Osteoblast (primary cell): Measurements from ENCODE around the gene NUDT3. TPM values are rescaled to one million over a fixed set of nuclear protein-coding genes. Genes with fewer than 3 reads are reported as not detected.

Experiments used
- DNase-seq: peaks from one replicate; pipeline ENCODE4 v3.0.0; 2011; ENCODE audit warnings: low spot score, mixed read lengths; ENCODE audit not compliant: insufficient read length; ENCODE audit errors: missing footprints
- H2AFZ ChIP-seq: 2 replicates; pipeline ENCODE4 v1.6.0; 2011; ENCODE audit warnings: mild to moderate bottlenecking, low read length
- H3K27ac ChIP-seq: 2 replicates; pipeline ENCODE4 v1.5.1; 2011; ENCODE audit warnings: mild to moderate bottlenecking, low read depth, low read length, moderate library complexity
- H3K27me3 ChIP-seq: 2 replicates; pipeline ENCODE4 v1.6.0; 2012; ENCODE audit warnings: mild to moderate bottlenecking, control low read depth, inconsistent platforms, low read length, moderate library complexity; ENCODE audit not compliant: insufficient read depth
- H3K36me3 ChIP-seq: 2 replicates; pipeline ENCODE4 v1.5.1; 2011; ENCODE audit warnings: mild to moderate bottlenecking, low read length, control low read depth, moderate library complexity; ENCODE audit not compliant: insufficient read depth
- H3K4me1 ChIP-seq: 2 replicates; pipeline ENCODE4 v1.5.1; 2011; ENCODE audit warnings: mild to moderate bottlenecking, low read length, control low read depth, moderate library complexity; ENCODE audit not compliant: insufficient read depth
- H3K4me2 ChIP-seq: 2 replicates; pipeline ENCODE4 v1.6.0; 2011; ENCODE audit warnings: mild to moderate bottlenecking, low read length; ENCODE audit not compliant: insufficient read depth
- H3K4me3 ChIP-seq: fragments of 200-600 bp; sonication (generic); 3 replicates; pipeline ENCODE4 v1.5.1; 2012; ENCODE audit warnings: mild to moderate bottlenecking, low read length, inconsistent platforms; ENCODE audit not compliant: insufficient read depth
- H3K79me2 ChIP-seq: 2 replicates; pipeline ENCODE4 v1.6.0; 2012; ENCODE audit warnings: mild to moderate bottlenecking, low read length, control low read depth, inconsistent platforms; ENCODE audit not compliant: insufficient read depth
- H3K9me3 ChIP-seq: 2 replicates; pipeline ENCODE4 v1.5.1; 2011; ENCODE audit warnings: low read depth, low read length, control low read depth
- H4K20me1 ChIP-seq: 2 replicates; pipeline ENCODE4 v1.6.0; 2012; ENCODE audit warnings: mild to moderate bottlenecking, low read length, control low read depth; ENCODE audit not compliant: insufficient read depth
- CTCF ChIP-seq: IDR thresholded peaks from 2 replicates; pipeline ENCODE4 v1.5.1; 2011; ENCODE audit warnings: mild to moderate bottlenecking, low read depth, low read length, moderate library complexity; ENCODE audit errors: extremely low read depth
- total RNA-seq: library from RNA; depleted of rRNA; stranded (reverse); fragments of >200 nt; gene quantifications from 2 replicates; pipeline ENCODE4 v1.2.3, GENCODE V29; 2012

Gene NUDT3
- total RNA-seq, 1 donor: 37.6 TPM

- Histone ChIP-seq H3K27ac (peak overlapping the region; percentile 84), H3K79me2 (peaks cover 79% of the 10 kb centered on the region), H3K4me1 (peaks cover 32% of the 10 kb centered on the region), H3K4me3 (no peak overlapping the region), H4K20me1 (peaks cover 48% of the 10 kb centered on the region), H3K4me2 (peak overlapping the region; percentile 51), H2AFZ (no peak overlapping the region), H3K9me3 (no peaks in the 10 kb centered on the region), H3K36me3 (no peaks in the 10 kb centered on the region), H3K27me3 (no peaks in the 10 kb centered on the region)
- TF ChIP-seq CTCF: no peak
- DNase-seq: no peak
Observed at GRCh38 chr6:34383656-34384320, 8.7 kb downstream of the NUDT3 start.

GRCh38 chr6:34383161-34383631 is 9.3 kb downstream of the NUDT3 start:
- Histone ChIP-seq H3K4me2 (peak overlapping the region; percentile 51), H3K4me3 (no peak overlapping the region), H3K4me1 (peaks cover 33% of the 10 kb centered on the region), H2AFZ (no peak overlapping the region), H3K27me3 (no peaks in the 10 kb centered on the region), H3K36me3 (no peaks in the 10 kb centered on the region), H4K20me1 (peaks cover 48% of the 10 kb centered on the region), H3K27ac (peak overlapping the region; percentile 84), H3K9me3 (no peaks in the 10 kb centered on the region), H3K79me2 (peaks cover 79% of the 10 kb centered on the region)
- no peak for TF ChIP-seq CTCF
- DNase-seq: no peak

GRCh38 chr6:34381081-34381480 is 11.4 kb downstream of the NUDT3 start:
- TF ChIP-seq CTCF: no peak
- Histone ChIP-seq H3K79me2 (peaks cover 80% of the 10 kb centered on the region), H3K9me3 (no peaks in the 10 kb centered on the region), H3K27ac (no peak overlapping the region), H2AFZ (no peak overlapping the region), H3K4me2 (no peak overlapping the region), H3K27me3 (no peaks in the 10 kb centered on the region), H4K20me1 (peaks cover 46% of the 10 kb centered on the region), H3K36me3 (no peaks in the 10 kb centered on the region), H3K4me3 (no peak overlapping the region), H3K4me1 (peaks cover 27% of the 10 kb centered on the region)
- no peak for DNase-seq

- peaks cover 22% of the 10 kb centered on the region for H3K4me1 ChIP-seq
- no peak overlapping the region for H3K4me3 ChIP-seq
- no peak overlapping the region for H3K4me2 ChIP-seq
- peaks cover 81% of the 10 kb centered on the region for H3K79me2 ChIP-seq
- H3K27me3 ChIP-seq: no peaks in the 10 kb centered on the region
- H3K27ac ChIP-seq: no peak overlapping the region
- H3K36me3 ChIP-seq: no peaks in the 10 kb centered on the region
- H4K20me1 ChIP-seq: peaks cover 44% of the 10 kb centered on the region
- no peak for DNase-seq
- TF ChIP-seq CTCF: no peak
- no peak overlapping the region for H2AFZ ChIP-seq
- no peaks in the 10 kb centered on the region for H3K9me3 ChIP-seq
Observed at GRCh38 chr6:34378470-34378869, 14.0 kb downstream of the NUDT3 start.
